Muscle layer of duodenum (tissue), 2 donors: Measurements from ENCODE around the gene FUT7.

Experiments used
- H3K27ac ChIP-seq: one replicate; pipeline ENCODE4 v1.7.0; 2013; ENCODE audit warnings: mild to moderate bottlenecking, low read length
- H3K27me3 ChIP-seq: one replicate; pipeline ENCODE4 v1.7.0; 2013; ENCODE audit warnings: low read depth, mild to moderate bottlenecking, control low read depth, low read length
- H3K36me3 ChIP-seq, 2 donors: one replicate each; pipeline ENCODE4 v1.7.0; 2013; ENCODE audit warnings: low read length in 2 of 2, control low read depth in 1 of 2, mild to moderate bottlenecking in 1 of 2; ENCODE audit not compliant: insufficient read depth in 2 of 2, control insufficient read depth in 1 of 2
- H3K4me1 ChIP-seq, 2 donors: one replicate each; pipeline ENCODE4 v1.7.0; 2013; ENCODE audit warnings: low read length in 2 of 2, mild to moderate bottlenecking in 2 of 2, control low read depth in 1 of 2, moderate library complexity in 1 of 2; ENCODE audit not compliant: insufficient read depth in 2 of 2, control insufficient read depth in 1 of 2
- H3K4me3 ChIP-seq, 2 donors: one replicate each; pipeline ENCODE4 v1.7.0; 2013; ENCODE audit warnings: low read length in 2 of 2, low read depth in 1 of 2, mild to moderate bottlenecking in 1 of 2
- H3K9me3 ChIP-seq, 2 donors: one replicate each; pipeline ENCODE4 v1.7.0; 2013; ENCODE audit warnings: low read length in 2 of 2, control low read depth in 1 of 2, mild to moderate bottlenecking in 1 of 2; ENCODE audit not compliant: control insufficient read depth in 1 of 2
- donor health status: healthy.

Gene FUT7

GRCh38 chr9:136981588-136982231 is 50.2 kb downstream of the FUT7 start:
- Histone ChIP-seq H3K4me1 (peaks cover 0 to 18% of the 10 kb centered on the region in 2 donors), H3K4me3 (no peak overlapping the region), H3K27me3 (peaks cover 9% of the 10 kb centered on the region), H3K9me3 (no peaks in the 10 kb centered on the region), H3K27ac (no peak overlapping the region), H3K36me3 (no peaks in the 10 kb centered on the region)

- H3K27ac ChIP-seq = no peak overlapping the region
- no peaks in the 10 kb centered on the region for H3K9me3 ChIP-seq
- no peak overlapping the region for H3K4me3 ChIP-seq
- H3K27me3 ChIP-seq = peaks cover 5% of the 10 kb centered on the region
- H3K4me1 ChIP-seq = peaks cover 0 to 21% of the 10 kb centered on the region in 2 donors
- H3K36me3 ChIP-seq = no peaks in the 10 kb centered on the region
Measured at GRCh38 chr9:136980669-136981478, 51.0 kb downstream of the FUT7 start.
